Upper lobe of left lung (tissue), 4 donors: ENCODE results near the gene EXOC1.

Source experiments
- EP300 ChIP-seq, 4 donors: sonication (generic); formaldehyde crosslinking; IDR thresholded peaks; one replicate each; pipeline ENCODE4 v1.5.1; 2017; ENCODE audit warnings: antibody characterized with exemption in 4 of 4, control low read depth in 2 of 4
- POLR2A ChIP-seq, 4 donors: fragments of 450-650 bp; IDR thresholded peaks; one replicate each; pipeline ENCODE4 v1.5.1; 2016 to 2017; ENCODE audit warnings: antibody characterized with exemption in 4 of 4, mild to moderate bottlenecking in 2 of 4
- TF ChIP-seq, protein P1 (sequence below), 6 experiments: fragments of 450-650 bp in 4 of 6; fragments of 200-600 bp in 2 of 6; sonication (generic) in 2 of 6; IDR thresholded peaks; one replicate each; pipeline ENCODE4 v1.5.1; 2016 to 2019; ENCODE audit warnings: antibody characterized with exemption in 6 of 6

DNA sequence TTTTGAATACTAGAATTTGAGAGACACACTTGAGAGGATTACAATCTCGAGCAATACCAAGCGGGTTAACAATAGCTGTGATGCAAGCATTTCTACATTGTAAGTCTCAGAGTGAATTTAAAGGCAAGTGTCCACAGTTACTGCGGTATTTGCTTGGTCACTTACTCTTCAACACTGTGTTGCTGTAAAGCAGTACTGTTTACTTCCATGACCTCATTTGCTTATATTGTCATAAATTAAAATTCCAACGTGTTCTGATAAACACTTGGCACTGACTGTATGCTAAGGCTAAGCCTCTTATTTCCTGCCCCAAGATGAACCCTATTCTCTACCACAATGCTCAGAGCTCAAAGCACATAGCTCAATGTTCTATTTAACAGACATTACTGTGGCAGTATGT lies 22.7 kb upstream of the EXOC1 start:
- TF ChIP-seq, protein P1, sequence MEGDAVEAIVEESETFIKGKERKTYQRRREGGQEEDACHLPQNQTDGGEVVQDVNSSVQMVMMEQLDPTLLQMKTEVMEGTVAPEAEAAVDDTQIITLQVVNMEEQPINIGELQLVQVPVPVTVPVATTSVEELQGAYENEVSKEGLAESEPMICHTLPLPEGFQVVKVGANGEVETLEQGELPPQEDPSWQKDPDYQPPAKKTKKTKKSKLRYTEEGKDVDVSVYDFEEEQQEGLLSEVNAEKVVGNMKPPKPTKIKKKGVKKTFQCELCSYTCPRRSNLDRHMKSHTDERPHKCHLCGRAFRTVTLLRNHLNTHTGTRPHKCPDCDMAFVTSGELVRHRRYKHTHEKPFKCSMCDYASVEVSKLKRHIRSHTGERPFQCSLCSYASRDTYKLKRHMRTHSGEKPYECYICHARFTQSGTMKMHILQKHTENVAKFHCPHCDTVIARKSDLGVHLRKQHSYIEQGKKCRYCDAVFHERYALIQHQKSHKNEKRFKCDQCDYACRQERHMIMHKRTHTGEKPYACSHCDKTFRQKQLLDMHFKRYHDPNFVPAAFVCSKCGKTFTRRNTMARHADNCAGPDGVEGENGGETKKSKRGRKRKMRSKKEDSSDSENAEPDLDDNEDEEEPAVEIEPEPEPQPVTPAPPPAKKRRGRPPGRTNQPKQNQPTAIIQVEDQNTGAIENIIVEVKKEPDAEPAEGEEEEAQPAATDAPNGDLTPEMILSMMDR (IDR thresholded peaks at IDR 0.05): no peak
- TF ChIP-seq POLR2A (IDR thresholded peaks at IDR 0.05): no peak
- no peak for TF ChIP-seq EP300 (IDR thresholded peaks at IDR 0.05)
